ENCODE data around the gene FGGY.

- TF ChIP-seq CTCF (IDR thresholded peaks at IDR 0.05) = no peak
- no peak for TF ChIP-seq NFYB (CRISPR knock-in tag; conservative IDR thresholded peaks at IDR 0.05; ENCODE audit: low read depth)
- no peak for TF ChIP-seq NR3C1 (CRISPR knock-in tag; conservative IDR thresholded peaks at IDR 0.05; ENCODE audit: low read depth)
- no peak for TF ChIP-seq CREB1 (CRISPR knock-in tag; IDR thresholded peaks at IDR 0.05)
- no peak for TF ChIP-seq RELA (CRISPR knock-in tag; IDR thresholded peaks at IDR 0.05; ENCODE audit: borderline replicate concordance)
- no peak for TF ChIP-seq IRF1 (CRISPR knock-in tag; IDR thresholded peaks at IDR 0.05)
- TF ChIP-seq NFE2L1 (CRISPR knock-in tag; IDR thresholded peaks at IDR 0.05) = no peak
- TF ChIP-seq ZNF138 (CRISPR knock-in tag; conservative IDR thresholded peaks at IDR 0.05) = no peak
- TF ChIP-seq SP1 (CRISPR knock-in tag; conservative IDR thresholded peaks at IDR 0.05) = no peak
Observed at GRCh38 chr1:59434336-59434735, 137.4 kb downstream of the FGGY start.

Measured in WTC11 (cell line).